Activated CD4-positive, CD25-positive, alpha-beta regulatory T cell (primary cell): Measurements from ENCODE around the gene CEP135.
"Not testable (repeated sequence)": the region's sequence is repeated elsewhere in the genome, so short reads cannot be mapped to it uniquely, and the experiment has no call there.

Experiments
- DNase-seq, 4 experiments: peaks; one replicate each; lab custom pipeline; 2025; lab: John Stamatoyannopoulos, UW

The CEP135 gene, protein sequence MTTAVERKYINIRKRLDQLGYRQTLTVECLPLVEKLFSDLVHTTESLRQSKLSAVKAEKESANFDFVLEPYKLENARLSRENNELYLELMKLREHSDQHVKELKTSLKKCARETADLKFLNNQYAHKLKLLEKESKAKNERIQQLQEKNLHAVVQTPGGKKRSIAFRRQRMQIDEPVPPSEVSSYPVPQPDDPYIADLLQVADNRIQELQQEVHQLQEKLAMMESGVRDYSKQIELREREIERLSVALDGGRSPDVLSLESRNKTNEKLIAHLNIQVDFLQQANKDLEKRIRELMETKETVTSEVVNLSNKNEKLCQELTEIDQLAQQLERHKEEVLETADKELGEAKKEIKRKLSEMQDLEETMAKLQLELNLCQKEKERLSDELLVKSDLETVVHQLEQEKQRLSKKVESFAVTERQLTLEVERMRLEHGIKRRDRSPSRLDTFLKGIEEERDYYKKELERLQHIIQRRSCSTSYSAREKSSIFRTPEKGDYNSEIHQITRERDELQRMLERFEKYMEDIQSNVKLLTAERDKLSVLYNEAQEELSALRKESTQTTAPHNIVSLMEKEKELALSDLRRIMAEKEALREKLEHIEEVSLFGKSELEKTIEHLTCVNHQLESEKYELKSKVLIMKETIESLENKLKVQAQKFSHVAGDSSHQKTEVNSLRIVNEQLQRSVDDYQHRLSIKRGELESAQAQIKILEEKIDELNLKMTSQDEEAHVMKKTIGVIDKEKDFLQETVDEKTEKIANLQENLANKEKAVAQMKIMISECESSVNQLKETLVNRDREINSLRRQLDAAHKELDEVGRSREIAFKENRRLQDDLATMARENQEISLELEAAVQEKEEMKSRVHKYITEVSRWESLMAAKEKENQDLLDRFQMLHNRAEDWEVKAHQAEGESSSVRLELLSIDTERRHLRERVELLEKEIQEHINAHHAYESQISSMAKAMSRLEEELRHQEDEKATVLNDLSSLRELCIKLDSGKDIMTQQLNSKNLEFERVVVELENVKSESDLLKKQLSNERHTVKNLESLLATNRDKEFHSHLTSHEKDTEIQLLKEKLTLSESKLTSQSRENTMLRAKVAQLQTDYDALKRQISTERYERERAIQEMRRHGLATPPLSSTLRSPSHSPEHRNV

DNA sequence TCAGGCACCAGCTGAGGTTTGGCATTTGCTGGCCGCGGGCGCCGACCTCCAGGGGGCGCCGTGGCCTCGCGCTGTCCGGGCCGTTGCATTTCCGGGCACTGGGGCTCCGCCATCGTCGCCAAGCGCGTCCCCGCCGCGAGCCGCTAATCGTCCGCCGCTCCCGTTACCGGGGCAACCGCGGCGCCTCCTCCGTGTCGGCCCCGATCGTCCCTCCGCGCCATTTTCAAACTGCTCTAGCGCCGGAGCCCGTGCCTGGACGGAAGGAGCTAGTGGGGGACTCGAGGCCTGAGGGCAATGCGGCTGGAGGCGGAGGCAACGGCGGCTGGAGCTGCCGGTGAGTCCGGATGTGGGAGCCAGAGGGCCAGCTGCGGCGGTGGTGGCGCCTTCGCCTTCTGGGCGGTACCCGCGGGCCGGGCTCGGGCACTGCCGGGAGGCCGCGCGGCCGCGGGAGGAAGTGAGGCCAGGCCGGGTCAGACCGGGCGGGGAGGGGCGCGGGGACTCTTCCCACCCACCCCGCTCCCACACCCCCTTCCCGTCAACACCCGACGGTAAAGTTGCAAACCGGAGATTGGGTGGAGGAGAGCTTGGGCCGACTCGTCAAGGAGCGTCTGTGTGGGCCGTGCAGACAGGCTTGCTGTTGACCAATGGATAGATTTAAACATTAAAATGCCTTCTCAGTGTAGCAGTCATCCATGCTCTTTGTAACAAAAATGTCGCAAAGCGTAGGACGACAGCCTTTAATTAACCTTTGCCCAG lies at the start of gene CEP135:
Gene CEP135 (plus strand): TSS at position 220 of the 756 bp plus-strand sequence. CDS start 3,186 bp downstream, outside the sequence.
- peak; percentile 86 to 92 (median 90) for DNase-seq

- no peak for DNase-seq
Observed at GRCh38 chr4:55902677-55903076, 46.1 kb upstream of the CEP135 start.

DNA sequence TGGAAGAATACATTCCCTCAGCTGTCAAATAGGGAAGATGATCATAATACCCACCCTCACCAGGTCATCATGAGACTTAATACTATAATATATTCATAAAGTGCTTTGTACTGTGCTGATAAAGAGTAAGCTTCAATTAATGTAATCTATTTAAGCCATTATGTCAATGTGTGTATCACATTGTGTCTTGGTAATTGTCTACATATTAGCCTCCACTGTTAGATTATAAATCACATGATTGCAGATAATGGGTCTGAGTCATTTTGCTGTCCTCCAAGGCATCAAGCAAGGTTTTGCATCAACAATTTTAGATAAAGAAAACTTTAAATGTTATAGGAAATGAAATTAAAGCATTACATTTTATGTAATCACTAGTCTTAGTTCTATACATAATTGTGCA lies 45.2 kb upstream of the CEP135 start:
- no peak for DNase-seq

DNA sequence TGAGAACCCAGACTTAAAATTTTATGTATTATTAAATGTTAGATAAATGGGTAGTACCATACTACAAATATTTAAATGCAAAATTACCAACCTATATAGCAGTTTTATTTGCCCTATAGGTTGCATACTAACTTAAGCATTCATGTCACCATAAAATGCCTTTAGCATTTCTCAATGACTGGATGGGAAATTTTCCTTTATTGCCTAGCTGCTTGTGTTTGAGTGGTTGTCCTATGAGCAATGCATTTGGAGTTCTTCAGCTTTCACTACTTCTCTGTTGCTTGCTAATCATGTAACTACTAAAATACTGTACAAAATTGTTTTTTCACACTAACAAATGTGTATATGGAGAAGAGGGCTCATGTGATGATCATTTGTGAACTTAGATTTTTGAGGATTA lies 44.2 kb upstream of the CEP135 start:
- no peak for DNase-seq

- no peak for DNase-seq
Observed at GRCh38 chr4:55906323-55906722, 42.4 kb upstream of the CEP135 start.

- no peak for DNase-seq
Observed at GRCh38 chr4:55906989-55907388, 41.8 kb upstream of the CEP135 start.

DNA sequence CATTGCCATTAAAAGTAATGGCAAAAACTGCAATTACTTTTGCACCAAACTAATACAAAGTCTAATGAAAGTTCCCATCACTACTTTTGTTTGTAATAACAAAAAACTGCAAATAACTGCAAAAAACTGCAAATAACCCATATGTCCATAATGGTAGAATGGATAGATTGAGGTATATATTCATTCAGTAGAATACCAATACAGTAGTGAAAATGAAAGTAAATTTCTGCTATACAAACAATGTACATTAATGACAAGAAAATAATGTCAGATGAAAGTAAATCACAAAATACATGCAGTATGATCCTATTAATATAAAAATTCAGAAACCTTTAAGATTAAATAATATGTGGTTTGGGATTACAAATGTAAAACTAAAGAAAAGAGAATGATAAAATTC lies 41.3 kb upstream of the CEP135 start:
- DNase-seq: no peak

DNA sequence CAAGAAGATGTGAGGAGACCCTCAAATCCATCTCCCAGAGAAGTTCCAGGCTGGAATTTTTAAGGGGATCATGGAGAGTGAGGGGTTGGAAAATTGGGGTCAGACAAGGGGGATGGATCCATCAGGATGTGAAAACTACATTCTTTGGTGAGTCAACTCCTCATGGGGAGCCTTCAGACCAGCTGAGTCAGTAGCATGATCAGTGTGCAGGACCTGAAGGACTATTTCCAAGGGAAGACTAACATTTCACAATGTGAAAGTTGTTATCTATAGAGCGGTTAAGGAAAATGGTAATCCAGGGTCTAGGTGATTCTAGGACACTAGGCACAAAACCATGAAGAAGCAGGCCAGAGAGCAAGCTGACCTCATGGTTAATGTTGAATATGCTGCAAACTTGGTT lies 38.6 kb upstream of the CEP135 start:
- no peak for DNase-seq

DNA sequence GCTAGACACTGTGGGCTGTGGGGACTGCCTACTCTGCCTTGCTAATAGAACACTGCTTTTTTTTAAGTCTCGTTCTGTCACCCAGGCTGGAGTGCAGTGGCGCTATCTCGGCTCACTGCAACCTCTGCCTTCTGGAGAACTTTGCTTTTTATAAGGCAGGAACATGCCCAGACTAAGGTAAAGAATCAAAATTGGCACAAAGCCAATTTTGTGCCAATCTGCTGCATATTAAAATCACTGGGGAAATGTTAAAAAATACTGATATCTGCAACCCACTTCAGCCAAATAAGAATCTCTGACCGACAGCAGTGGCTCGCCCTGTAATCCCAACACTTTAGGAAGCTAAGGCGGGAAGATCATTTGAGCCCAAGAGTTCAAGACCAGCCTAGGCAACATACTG lies 36.5 kb upstream of the CEP135 start:
- DNase-seq: no peak

DNA sequence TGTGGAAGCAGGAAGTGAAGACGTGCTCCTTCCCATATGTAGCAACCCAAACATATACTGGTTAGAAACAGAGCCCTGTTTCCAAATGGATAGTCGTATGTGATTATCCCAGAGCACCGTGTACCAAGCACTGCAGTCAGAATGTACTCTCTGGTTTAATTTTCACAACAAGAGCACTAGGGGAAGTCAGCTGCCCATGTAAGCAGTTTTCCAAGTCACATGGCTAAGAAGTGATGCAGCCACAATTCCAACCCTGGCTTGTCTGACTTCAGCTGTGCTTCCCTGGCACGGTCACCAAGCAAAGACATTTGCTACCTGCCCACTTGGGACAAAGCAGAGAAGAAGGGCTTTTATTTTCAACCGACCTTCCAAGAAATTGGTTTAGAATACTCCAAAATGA lies 28.2 kb upstream of the CEP135 start:
- DNase-seq: no peak

GRCh38 chr4:55921093-55921492 lies 27.7 kb upstream of the CEP135 start:
- DNase-seq: no peak

DNA sequence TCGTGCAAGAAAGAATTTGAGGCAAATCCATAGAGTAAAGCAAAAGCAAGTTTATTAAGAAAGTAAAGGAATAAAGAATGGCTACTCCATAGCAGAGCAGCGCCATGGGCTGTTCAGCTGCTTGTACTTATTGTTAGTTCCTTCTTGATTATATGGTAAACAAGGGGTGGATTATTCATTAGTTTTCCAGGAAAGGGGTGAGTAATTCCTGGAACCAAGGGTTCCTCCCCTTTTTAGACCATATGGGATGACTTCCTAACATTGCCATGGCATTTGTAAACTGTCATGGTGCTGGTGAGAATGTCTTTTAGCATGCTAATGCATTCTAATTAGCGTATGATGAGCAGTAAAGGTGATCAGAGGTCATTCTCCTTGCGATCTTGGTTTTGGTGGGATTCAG lies 23.5 kb upstream of the CEP135 start:
- no peak for DNase-seq

- no peak for DNase-seq
Observed at GRCh38 chr4:55926610-55927009, 22.1 kb upstream of the CEP135 start.

- no peak for DNase-seq
Observed at GRCh38 chr4:55927803-55928437, 20.8 kb upstream of the CEP135 start.

GRCh38 chr4:55928846-55929245 lies 19.9 kb upstream of the CEP135 start:
- no peak for DNase-seq

DNA sequence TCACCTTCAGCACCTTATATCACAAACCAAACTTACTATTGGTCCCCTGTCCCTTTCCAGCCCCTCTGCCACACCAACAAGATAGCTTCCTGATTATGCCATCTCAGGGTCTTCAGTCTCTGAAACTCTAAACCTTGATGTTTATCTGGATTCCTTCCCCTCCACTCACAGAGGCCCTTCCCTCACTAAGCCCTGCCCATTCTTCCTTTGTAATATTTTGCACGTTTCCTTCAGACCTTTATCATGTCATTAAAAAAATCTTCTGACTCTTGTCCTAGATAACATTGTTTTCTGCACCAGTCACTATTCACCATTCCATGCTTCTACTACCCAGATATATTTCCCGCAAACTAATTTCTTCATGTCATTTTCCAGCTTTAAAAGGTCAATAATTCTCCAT lies 17.7 kb upstream of the CEP135 start:
- no peak for DNase-seq

DNA sequence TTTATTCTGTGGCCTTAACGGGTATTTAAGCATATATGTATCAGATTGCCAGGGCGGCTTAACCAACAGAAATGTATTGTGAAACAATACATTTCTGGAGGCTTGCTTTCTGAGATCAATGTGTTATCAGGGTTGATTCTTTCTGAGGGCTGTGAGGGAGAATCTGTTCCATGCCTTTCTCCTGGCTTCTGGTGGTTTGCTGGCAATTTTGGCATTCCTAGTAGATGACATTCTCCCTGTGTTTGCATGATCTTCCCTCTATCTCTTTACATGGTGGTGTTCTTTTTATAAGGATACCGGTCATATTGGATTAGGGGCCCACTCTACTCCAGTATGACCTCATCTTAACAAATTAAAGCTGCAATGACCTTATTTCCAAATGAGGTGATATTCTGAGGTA lies 16.9 kb upstream of the CEP135 start:
- no peak for DNase-seq

DNA sequence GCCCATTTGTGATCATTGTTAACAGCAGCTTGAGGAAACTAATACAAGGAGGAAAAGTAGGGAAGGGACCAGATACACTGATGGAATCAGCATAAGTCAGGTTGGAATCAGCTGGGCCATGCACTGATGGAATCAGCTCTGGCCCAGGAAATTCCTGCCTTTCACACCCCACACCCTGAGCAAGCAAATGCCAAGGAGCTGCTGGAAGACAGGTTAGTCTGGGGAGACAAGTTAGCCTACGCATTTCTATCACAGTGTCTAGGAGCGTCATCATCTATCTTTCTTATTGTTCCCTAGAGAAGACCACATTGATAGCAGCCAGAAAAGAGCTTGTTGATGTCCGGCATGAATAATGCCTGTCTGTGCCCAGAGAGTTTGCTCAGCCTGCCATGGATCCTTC lies 16.2 kb upstream of the CEP135 start:
- DNase-seq: no peak

- no peak for DNase-seq
Observed at GRCh38 chr4:55933611-55934010, 15.1 kb upstream of the CEP135 start.

- DNase-seq: not testable (repeated sequence)
Observed at GRCh38 chr4:55935907-55936306, 12.8 kb upstream of the CEP135 start.

GRCh38 chr4:55938481-55938880 lies 10.3 kb upstream of the CEP135 start:
- DNase-seq: no peak
